Measurements from ENCODE around the gene HPSE2.
"Not testable (repeated sequence)": the region's sequence is repeated elsewhere in the genome, so short reads cannot be mapped to it uniquely, and the experiment has no call there.

The HPSE2 gene

DNA sequence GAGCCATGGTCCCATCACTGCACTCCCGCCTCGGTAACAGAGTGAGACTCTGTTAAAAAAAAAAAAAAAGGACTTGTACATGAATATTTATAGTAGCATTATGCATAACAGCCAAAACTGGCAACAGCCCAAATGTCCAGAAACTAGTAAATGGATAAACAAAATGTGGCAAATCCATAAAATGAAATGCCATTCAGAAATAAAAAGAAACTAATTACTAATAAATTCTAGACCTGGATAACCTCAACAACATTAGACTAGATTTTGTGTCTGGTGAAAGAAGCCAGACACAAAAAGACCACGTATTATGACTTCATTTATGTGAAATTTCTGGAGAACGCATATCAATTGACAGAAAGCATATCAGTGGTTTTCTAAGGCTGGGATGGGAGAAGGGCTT, 74.5 kb downstream of the HPSE2 start:
- DNase-seq: no peak

GRCh38 chr10:99143651-99144050, 92.0 kb downstream of the HPSE2 start:
- DNase-seq: no peak

DNA sequence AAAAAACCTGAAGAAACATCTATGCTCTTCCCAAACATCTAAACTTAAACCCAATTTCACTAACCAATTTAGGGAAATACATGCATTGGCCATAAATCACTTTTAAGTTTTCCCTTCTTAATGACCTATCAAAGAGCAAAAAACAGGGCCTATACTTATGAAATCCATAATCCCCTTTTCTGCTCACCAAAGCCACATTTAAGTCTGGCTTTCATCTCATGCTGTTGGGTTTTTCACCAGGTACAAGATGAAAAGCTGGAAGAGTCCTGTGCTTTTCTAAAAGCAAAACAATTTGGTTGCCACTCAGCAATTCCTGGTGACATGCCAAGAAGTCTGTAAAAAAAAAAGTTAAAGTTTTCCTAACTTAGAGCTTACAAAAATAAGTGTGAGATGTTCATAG, 92.6 kb downstream of the HPSE2 start:
- DNase-seq: no peak

- not testable (repeated sequence) for DNase-seq
These were observed 102.8 kb downstream of the HPSE2 start for GRCh38 chr10:99132897-99133296.

- no peak for DNase-seq
These were observed 109.8 kb downstream of the HPSE2 start for GRCh38 chr10:99125879-99126278.

DNA sequence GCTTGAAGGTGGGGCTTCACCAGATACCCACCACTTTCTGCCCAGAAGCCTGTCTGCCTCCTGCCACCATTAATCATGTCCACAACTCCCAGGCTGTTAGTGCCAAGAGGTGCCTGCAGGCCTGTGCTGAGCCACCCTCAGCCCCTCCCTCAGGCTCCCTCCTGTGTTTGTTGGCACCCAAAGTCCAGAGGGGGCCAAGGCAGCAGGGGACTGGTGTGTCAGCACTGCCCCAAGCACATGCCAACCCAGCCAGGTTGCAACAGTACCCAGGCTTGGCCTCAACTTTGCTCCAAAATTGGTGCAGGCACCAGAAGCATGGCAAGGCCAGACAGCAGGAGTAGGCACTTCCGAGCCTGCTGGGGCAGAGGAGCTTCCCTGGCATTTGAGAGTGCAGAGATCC, 111.3 kb downstream of the HPSE2 start:
- no peak for DNase-seq

- no peak for DNase-seq
These were observed 111.8 kb downstream of the HPSE2 start for GRCh38 chr10:99123851-99124250.

DNA sequence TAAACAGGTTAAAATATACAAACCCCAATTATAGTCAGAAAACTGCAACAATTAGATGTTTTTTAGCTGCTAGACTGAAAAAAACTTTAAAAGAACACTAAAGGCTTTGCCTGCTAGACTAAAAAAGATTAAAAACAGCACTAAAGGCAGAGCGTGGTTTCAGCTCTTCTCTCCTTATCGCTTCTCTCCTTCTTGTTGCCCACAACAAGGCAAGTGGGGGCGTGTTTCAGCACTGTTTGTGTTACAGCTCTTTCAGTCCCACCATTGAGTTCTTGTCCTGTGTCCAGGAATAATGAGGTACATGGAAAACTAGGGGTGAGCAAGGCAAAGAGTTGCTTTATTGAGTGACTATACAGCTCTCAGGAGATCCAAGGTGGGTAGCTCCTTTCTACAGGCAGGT, 112.3 kb downstream of the HPSE2 start:
- no peak for DNase-seq

GRCh38 chr10:99119258-99119748, 116.3 kb downstream of the HPSE2 start:
- DNase-seq: no peak

DNA sequence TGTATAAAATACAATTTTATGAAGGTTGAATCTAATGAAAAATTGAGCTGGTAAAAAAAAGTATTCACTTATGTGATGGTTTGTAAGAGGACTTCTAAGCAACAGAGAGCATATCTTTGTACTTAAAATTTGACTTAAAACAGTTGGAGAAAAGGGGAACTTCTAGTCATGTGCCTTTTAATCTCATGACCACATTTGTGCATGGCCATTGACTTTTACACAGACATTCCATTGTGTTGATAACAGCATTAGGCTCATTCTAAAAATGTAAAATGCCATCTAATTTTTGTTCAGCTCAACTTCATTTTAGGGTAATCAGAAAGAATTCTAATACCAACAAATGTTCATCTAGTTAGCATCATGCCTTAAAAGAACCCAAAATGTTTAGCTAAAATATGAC, 119.9 kb downstream of the HPSE2 start:
- no peak for DNase-seq

DNA sequence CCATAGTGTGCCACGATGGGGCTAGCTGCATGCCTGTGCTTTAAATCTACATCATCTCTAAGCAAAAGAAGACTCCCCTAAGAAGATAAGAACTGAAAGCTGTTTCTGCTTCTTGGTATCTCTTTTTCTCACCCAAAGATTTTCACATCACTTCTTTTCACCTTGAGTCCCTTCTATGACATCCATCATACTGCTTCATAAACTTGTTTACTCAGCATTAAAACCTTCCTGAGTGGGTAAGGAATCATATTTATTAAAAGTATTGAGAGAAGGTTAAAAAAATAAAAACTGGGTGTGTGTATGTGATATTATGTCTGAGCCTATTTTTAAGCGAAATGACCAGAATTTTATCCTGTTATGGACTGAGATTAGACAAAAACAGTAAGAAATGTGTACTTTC, 150.3 kb downstream of the HPSE2 start:
- DNase-seq: no peak

GRCh38 chr10:99084161-99084560, 151.5 kb downstream of the HPSE2 start:
- DNase-seq: no peak

GRCh38 chr10:99080275-99080945, 155.2 kb downstream of the HPSE2 start:
- DNase-seq: no peak

- no peak for DNase-seq
These were observed 173.1 kb downstream of the HPSE2 start for GRCh38 chr10:99062591-99062990.

GRCh38 chr10:99058762-99059161, 176.9 kb downstream of the HPSE2 start:
- DNase-seq: no peak

DNA sequence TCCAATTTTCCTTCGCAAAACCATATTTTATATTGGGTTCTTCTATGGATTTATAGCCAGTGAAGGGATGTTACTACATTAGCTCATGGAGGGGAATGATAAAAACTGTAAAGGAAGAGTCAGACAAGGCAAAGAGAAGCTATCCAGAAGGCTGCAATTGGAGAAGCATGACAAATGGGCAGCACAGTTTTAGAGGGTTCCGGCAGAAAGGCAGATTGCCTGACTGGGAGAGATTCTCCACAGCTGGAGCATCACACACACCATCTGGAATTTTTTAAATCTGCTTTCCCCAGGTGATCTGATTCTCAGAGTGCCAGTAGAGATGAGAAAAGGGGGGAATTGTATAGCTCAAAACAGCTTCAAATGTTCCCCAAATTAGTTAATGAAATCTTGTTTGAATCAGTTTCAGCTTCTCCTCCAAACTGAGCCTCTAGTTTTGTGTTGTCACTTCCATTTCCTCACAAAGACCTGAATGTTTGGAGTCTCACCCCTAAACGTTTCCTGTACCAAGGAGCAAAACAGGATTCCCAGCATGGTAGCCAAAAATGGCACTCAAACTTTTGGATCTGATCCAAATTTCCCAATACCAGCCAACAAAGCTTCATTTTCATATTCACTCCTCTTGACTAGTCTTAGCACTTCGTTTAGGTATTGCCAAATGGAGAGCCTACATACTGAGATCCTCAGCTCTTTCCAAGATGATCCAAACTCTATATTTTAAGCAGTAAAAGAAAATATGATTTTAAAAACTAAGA, 177.5 kb downstream of the HPSE2 start:
- DNase-seq: no peak

DNA sequence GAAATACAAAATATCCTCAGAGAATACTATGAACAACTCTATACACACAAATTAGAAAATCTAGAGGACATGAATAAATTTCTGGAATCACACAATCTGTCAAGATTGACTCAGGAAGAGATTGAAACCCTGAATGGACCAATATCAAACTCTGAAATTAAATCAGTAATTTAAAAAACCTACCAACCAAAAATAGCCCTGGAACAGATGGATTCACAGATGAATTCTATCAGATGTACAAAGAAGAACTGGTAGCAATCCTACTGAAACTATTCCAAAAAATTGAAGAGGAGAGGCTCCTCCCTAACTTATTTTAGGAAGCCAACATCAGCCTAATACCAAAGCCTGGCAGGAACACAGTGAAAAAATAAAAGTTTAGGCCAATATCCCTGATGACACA, 190.0 kb downstream of the HPSE2 start:
- no peak for DNase-seq

DNA sequence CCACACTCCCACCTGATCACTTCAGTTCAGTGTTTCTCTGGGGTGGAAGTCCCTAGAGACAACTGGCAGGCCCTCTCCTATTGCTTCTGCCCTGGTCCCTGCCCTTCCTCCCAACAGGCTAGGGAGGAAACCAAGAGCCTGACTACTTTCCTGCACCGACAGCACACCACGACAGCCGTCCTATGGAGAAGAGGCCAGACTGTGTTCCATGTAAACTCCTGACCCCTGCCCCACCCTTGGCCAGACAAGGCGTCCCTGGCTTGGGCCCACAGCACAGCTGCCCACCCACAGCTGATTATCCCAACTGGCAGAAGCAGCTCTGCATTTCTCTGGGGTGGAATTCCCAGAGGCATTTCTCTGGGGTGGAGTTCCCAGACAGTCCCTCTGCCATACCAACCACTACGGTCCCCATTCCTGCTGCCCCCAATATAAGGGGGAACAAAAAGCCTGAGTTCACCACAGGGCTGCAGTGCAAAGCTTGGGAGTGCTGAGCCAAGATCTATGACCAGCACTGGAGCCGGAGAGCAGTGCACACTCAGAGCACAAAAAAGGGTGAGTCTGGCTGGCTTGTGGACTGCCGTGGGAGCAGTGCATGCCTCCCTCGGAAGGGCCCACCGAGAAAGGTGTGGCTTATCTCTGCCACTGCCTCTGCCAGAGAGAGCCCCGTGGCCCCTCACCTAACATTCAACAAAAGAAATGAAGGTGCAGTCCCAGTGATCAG, 193.4 kb downstream of the HPSE2 start:
- DNase-seq: no peak

DNA sequence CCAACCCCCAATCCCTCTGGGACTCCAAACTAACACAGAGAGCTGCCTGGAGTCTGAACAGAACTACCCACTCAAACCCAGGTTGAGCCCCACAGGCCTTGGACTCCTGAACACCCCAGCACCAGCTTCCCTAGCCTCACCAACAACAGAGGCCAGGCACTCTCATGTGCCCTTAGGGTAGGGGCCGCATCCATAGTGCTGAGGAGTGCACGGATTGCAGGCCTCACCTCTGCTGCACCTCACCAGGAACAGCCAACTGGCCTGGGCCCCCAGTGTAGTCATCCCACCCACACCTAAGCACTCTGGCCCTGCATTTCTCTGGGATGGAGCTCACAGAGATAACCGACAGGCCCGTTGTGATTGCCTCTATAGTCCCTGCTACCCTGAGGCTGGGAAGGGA, 194.2 kb downstream of the HPSE2 start:
- DNase-seq: no peak

DNA sequence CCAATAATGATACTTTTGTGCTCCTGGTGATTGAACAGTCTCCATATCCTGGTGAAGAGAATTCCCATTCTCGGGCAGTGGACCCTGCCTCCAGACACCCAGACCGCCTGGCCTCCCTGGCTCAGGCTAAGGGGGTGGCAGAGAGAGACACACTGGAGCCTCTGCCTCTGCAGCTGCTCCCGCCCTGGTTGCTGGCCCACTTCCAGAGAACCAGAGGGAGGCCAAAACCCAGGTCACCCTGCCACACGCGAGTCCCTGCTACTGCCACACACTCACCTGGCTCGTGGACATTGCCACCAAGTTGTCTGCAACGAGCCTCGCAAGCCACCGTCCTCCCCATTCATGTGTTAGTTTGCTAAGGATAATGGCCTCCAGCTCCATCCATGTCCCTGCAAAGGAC, 221.8 kb downstream of the HPSE2 start:
- DNase-seq: no peak

DNA sequence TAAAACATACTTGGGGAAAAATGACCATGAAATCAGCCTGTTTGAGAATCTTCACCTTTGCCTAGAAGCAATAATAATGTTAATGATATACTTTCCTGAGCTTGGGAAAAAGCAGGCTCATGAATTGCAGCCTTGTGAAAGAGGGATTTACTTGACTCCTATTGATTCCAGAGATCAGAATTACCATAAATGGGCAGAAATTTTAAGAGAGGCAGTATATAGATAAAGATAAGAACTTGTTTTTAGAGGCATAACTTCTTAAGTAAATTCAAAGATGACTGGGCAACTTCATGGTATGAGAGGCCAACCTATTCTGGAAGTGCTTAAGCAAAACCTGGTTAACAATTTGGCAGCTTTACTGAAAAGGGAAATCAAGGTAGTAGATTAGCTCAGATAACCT, 225.4 kb downstream of the HPSE2 start:
- no peak for DNase-seq

DNA sequence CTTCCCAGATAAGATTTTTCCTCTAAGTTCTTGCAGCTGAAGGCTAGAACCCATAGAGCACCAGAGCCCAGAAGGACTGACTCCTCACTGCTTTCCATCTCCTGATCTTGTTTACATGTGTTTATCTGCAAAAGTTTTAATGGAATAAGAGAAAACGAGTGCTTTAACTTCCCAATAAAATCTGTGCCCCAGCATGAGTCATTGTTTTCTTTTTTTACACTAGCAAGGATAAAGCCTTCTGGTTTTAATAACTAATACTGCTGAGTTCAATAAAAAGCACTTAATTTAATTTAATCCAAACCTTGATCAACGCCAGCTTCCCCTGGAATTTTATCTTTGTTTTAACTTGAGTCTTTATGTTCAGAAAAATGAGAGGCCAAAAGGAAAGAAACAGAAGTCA, 227.6 kb downstream of the HPSE2 start:
- DNase-seq: no peak

DNA sequence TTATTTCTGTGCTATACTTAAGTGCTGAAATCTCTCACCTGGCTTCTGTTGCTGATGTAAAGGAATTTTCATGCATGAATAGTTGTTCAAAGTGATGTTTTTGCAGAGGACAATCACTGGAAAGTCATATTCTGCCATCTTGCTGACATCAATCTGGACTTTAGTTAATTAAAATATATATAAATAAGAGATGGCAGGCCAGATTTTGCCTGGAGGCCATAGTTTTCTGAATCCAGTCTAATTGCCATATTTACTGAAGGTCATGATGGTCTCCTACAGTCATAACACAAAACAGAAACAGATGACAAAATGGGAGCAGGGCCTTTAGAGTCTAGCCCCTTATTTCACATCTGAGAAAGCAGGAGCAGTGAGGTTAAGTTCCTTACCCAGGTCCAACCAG, 228.2 kb downstream of the HPSE2 start:
- no peak for DNase-seq

DNA sequence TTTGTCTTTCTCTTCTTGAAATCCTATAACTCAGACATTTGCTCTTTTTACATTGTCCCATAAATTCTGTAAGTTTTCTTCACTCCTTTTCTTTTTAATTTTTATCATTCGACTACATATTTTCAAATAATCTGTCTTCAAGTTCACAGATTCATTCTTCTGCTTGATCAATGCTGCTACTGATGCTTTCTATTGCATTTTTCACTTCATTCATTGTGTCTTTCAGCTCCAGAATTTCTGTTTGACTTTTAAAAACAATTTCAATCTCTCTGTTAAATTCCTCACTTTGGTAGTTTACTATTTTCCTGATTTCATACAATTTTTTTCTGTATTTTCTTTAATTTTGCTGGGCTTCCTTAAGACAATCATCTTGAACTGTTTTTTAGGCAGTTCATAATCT, 230.4 kb downstream of the HPSE2 start:
- no peak for DNase-seq

Measured in fibroblast of skin of back (primary cell).